MM.1S (cell line): ENCODE measurements around the gene NRP2.

Experiments used
- DNase-seq: peaks from one replicate; pipeline ENCODE4 v3.0.0-alpha.2; 2015
- H2AFZ ChIP-seq: fragments of 300-600 bp; sonication (generic); 2 replicates; pipeline ENCODE4 v1.6.0; 2016; ENCODE audit warnings: antibody characterized with exemption, low read length
- H3F3A ChIP-seq: fragments of 300-600 bp; sonication (generic); 2 replicates; pipeline ENCODE4 v1.6.1; 2016; ENCODE audit warnings: mild to moderate bottlenecking, antibody characterized with exemption, low read length, moderate library complexity, mixed read lengths; ENCODE audit not compliant: insufficient read depth
- H3K27ac ChIP-seq: fragments of 300-600 bp; sonication (generic); 2 replicates; pipeline ENCODE4 v1.5.1; 2016; ENCODE audit warnings: mild to moderate bottlenecking, low read length
- H3K27me3 ChIP-seq: fragments of 300-600 bp; sonication (generic); replicated peaks from 2 replicates; pipeline ENCODE4 v1.6.0; 2016; ENCODE audit warnings: low read length; ENCODE audit not compliant: insufficient read depth
- H3K36me3 ChIP-seq: fragments of 300-600 bp; sonication (generic); replicated peaks from 2 replicates; pipeline ENCODE4 v1.6.1; 2016; ENCODE audit warnings: mild to moderate bottlenecking, low read length, mixed read lengths; ENCODE audit not compliant: insufficient read depth
- H3K4me1 ChIP-seq: fragments of 300-600 bp; sonication (generic); 2 replicates; pipeline ENCODE4 v1.6.1; 2016; ENCODE audit warnings: low read length, mixed read lengths
- H3K4me2 ChIP-seq: fragments of 300-600 bp; sonication (generic); 2 replicates; pipeline ENCODE4 v1.6.0; 2016; ENCODE audit warnings: low read depth, low read length
- H3K4me3 ChIP-seq: fragments of 300-600 bp; sonication (generic); 2 replicates; pipeline ENCODE4 v1.5.1; 2016; ENCODE audit warnings: low read length, mixed read lengths
- H3K79me2 ChIP-seq: fragments of 300-600 bp; sonication (generic); 2 replicates; pipeline ENCODE4 v1.6.1; 2016; ENCODE audit warnings: mixed run types, low read length, mixed read lengths
- H3K9ac ChIP-seq: fragments of 300-600 bp; sonication (generic); 2 replicates; pipeline ENCODE4 v1.6.1; 2016; ENCODE audit warnings: low read length, mixed read lengths
- H3K9me2 ChIP-seq: fragments of 300-600 bp; sonication (generic); replicated peaks from 2 replicates; pipeline ENCODE4 v1.6.1; 2016; ENCODE audit warnings: mild to moderate bottlenecking, low read length, mixed read lengths; ENCODE audit not compliant: insufficient read depth
- H3K9me3 ChIP-seq: fragments of 300-600 bp; sonication (generic); replicated peaks from 2 replicates; pipeline ENCODE4 v1.6.1; 2016; ENCODE audit warnings: mild to moderate bottlenecking, low read length, mixed read lengths; ENCODE audit not compliant: insufficient read depth
- H4K20me1 ChIP-seq: fragments of 300-600 bp; sonication (generic); 2 replicates; pipeline ENCODE4 v1.6.1; 2016; ENCODE audit warnings: mild to moderate bottlenecking, low read length, moderate library complexity, mixed read lengths; ENCODE audit not compliant: insufficient read depth
- EZH2 ChIP-seq: fragments of 300-600 bp; sonication (generic); optimal IDR thresholded peaks from 2 replicates; pipeline ENCODE3; 2017; ENCODE audit warnings: low read depth, mild to moderate bottlenecking, antibody characterized with exemption, low read length, mixed read lengths
- EZH2phosphoT487 ChIP-seq: fragments of 300-600 bp; sonication (generic); IDR thresholded peaks from 2 replicates; pipeline ENCODE4 v1.6.1; 2018; ENCODE audit warnings: antibody characterized with exemption, low read length
- TF ChIP-seq, protein P1 (sequence below): fragments of 300-600 bp; sonication (generic); IDR thresholded peaks from 2 replicates; pipeline ENCODE4 v1.5.1; 2016; ENCODE audit warnings: antibody characterized with exemption, low read length, mixed read lengths

The NRP2 gene

DNA sequence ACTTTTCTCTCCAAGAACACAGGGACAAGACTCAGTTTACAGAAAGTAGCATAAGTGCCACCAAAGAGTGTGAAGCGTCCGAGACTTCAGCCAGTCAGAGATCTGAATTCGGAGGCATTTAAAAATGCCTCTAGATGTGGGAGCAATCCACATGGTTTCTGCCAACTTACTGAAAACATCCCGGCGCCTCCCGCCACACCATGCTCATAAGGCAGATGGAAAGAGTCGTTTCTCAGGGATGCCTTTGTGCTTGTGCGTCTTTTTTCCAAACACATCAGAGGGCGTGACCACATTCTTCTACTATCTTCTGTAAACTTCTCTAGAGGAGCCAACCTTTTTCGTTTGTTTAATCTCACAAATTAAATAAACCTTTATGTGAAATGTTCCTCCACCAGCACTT lies 88.7 kb downstream of the NRP2 start:
- Histone ChIP-seq H3F3A (peaks cover 7% of the 10 kb centered on the region; the same call in 1 of the 2 replicates), H2AFZ (no peak overlapping the region), H4K20me1 (no peaks in the 10 kb centered on the region), H3K79me2 (no peaks in the 10 kb centered on the region), H3K27ac (no peak overlapping the region), H3K4me3 (no peak overlapping the region), H3K9me2 (no peaks in the 10 kb centered on the region), H3K4me2 (no peak overlapping the region), H3K9ac (no peak overlapping the region), H3K36me3 (no peaks in the 10 kb centered on the region), H3K27me3 (no peaks in the 10 kb centered on the region), H3K4me1 (peaks cover 14% of the 10 kb centered on the region), H3K9me3 (no peaks in the 10 kb centered on the region)
- no peak for TF ChIP-seq EZH2phosphoT487
- no peak for TF ChIP-seq EZH2
- TF ChIP-seq, protein P1, sequence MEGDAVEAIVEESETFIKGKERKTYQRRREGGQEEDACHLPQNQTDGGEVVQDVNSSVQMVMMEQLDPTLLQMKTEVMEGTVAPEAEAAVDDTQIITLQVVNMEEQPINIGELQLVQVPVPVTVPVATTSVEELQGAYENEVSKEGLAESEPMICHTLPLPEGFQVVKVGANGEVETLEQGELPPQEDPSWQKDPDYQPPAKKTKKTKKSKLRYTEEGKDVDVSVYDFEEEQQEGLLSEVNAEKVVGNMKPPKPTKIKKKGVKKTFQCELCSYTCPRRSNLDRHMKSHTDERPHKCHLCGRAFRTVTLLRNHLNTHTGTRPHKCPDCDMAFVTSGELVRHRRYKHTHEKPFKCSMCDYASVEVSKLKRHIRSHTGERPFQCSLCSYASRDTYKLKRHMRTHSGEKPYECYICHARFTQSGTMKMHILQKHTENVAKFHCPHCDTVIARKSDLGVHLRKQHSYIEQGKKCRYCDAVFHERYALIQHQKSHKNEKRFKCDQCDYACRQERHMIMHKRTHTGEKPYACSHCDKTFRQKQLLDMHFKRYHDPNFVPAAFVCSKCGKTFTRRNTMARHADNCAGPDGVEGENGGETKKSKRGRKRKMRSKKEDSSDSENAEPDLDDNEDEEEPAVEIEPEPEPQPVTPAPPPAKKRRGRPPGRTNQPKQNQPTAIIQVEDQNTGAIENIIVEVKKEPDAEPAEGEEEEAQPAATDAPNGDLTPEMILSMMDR: no peak
- DNase-seq: no peak

DNA sequence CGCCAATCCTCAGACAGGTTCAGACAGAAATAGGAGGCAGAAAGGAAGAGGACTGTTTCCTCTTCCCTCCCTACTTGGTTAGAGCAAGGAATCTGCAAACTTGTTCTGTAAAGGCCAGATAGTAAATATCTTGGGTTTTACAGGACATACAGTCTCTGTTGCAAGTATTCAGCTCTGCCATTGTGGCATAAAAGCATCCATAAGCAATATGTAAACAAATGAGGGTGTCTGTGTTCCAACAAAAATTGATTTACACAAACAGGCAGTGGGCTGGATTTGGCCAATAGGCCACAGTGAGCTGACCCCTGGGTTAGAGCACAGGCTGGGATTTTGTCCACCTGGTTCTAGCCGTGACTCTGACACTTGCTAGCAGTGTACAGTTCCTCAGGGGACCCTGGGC lies 89.4 kb downstream of the NRP2 start:
- Histone ChIP-seq H4K20me1 (no peaks in the 10 kb centered on the region), H3K9ac (no peak overlapping the region)

DNA sequence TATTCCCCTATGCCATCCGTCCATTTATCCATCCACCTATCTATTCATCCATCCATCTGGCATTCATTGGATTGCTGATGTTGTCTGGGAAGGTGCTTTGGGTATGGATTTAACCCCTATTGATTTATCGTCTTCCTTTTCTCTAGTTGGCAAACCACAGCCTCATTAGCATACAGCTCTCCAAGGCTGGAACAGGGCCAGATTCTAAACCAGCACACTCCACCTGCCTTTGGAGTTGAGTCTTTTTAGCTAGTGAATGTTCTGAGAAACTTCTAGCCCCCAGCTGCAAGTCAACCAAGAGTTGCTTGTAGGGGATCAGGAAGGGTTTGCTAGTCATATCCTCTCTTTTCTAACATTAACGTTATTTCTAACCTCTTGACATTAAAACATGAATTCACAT lies 90.7 kb downstream of the NRP2 start:
- H4K20me1 ChIP-seq: no peaks in the 10 kb centered on the region
- no peaks in the 10 kb centered on the region for H3K9me2 ChIP-seq
- H3K9me3 ChIP-seq: no peaks in the 10 kb centered on the region
- no peaks in the 10 kb centered on the region for H3K27me3 ChIP-seq
- TF ChIP-seq EZH2 (no peak), EZH2phosphoT487 (no peak)
- TF ChIP-seq, protein P1: no peak
- no peaks in the 10 kb centered on the region for H3K79me2 ChIP-seq
- no peak overlapping the region for H3K27ac ChIP-seq
- DNase-seq: no peak
- H3K4me3 ChIP-seq: no peak overlapping the region
- no peak overlapping the region for H3K9ac ChIP-seq
- H3K4me2 ChIP-seq: no peak overlapping the region
- H2AFZ ChIP-seq: no peak overlapping the region
- no peaks in the 10 kb centered on the region for H3K36me3 ChIP-seq
- H3F3A ChIP-seq: peaks cover 7% of the 10 kb centered on the region; the same call in 1 of the 2 replicates
- peaks cover 14% of the 10 kb centered on the region for H3K4me1 ChIP-seq

More for the DNA sequence above, 89.4 kb downstream of the NRP2 start:
- TF ChIP-seq EZH2phosphoT487 (no peak), EZH2 (no peak)
- TF ChIP-seq, protein P1: no peak
- no peak overlapping the region for H2AFZ ChIP-seq
- H3K4me1 ChIP-seq: peaks cover 14% of the 10 kb centered on the region
- no peak overlapping the region for H3K27ac ChIP-seq
- peaks cover 7% of the 10 kb centered on the region; the same call in 1 of the 2 replicates for H3F3A ChIP-seq
- no peaks in the 10 kb centered on the region for H3K9me2 ChIP-seq
- no peak overlapping the region for H3K4me2 ChIP-seq
- no peaks in the 10 kb centered on the region for H3K36me3 ChIP-seq
- no peaks in the 10 kb centered on the region for H3K9me3 ChIP-seq
- DNase-seq: no peak
- no peaks in the 10 kb centered on the region for H3K79me2 ChIP-seq
- H3K27me3 ChIP-seq: no peaks in the 10 kb centered on the region
- H3K4me3 ChIP-seq: no peak overlapping the region
